ENCODE data around the gene TIMP2. TPM values are rescaled to one million over a fixed set of nuclear protein-coding genes. Genes with fewer than 3 reads are reported as not detected.

The TIMP2 gene
- total RNA-seq, 1 donor from 2014 or later: 1,096 TPM

DNA sequence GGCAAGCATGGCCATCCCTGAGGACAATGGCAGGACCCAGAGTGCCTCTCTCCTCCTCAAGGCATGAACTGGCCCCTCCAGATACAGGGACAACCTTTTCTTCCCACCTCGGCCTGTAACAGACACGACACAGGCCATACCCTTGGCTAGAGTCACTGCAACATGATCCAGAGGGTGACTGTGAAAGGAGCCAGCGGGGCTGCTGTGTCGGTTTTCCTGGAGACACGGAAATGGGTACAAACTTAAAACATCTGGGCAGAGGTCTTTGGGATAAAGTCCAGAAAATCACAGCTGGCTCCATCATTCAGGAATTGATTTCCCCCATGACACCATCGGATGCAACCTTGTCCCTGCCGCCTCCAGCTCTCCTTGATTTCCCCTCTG lies 27.5 kb downstream of the TIMP2 start:
- Mint-ChIP-seq H3K27me3 (ENCODE audit: unreplicated experiment) (no peaks in the 10 kb centered on the region), H3K9me3 (ENCODE audit: unreplicated experiment) (no peaks in the 10 kb centered on the region), H3K4me1 (ENCODE audit: unreplicated experiment) (peaks cover 59% of the 10 kb centered on the region), H3K27ac (ENCODE audit: unreplicated experiment) (peak overlapping the region; percentile 38), H3K36me3 (ENCODE audit: unreplicated experiment) (peaks cover 17% of the 10 kb centered on the region), H3K4me3 (ENCODE audit: unreplicated experiment) (no peak overlapping the region)
- DNase-seq (ENCODE audit: extremely low spot score, unreplicated experiment): no peak
- TF ChIP-seq, protein P1, sequence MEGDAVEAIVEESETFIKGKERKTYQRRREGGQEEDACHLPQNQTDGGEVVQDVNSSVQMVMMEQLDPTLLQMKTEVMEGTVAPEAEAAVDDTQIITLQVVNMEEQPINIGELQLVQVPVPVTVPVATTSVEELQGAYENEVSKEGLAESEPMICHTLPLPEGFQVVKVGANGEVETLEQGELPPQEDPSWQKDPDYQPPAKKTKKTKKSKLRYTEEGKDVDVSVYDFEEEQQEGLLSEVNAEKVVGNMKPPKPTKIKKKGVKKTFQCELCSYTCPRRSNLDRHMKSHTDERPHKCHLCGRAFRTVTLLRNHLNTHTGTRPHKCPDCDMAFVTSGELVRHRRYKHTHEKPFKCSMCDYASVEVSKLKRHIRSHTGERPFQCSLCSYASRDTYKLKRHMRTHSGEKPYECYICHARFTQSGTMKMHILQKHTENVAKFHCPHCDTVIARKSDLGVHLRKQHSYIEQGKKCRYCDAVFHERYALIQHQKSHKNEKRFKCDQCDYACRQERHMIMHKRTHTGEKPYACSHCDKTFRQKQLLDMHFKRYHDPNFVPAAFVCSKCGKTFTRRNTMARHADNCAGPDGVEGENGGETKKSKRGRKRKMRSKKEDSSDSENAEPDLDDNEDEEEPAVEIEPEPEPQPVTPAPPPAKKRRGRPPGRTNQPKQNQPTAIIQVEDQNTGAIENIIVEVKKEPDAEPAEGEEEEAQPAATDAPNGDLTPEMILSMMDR (IDR thresholded peaks at IDR 0.05): no peak

DNA sequence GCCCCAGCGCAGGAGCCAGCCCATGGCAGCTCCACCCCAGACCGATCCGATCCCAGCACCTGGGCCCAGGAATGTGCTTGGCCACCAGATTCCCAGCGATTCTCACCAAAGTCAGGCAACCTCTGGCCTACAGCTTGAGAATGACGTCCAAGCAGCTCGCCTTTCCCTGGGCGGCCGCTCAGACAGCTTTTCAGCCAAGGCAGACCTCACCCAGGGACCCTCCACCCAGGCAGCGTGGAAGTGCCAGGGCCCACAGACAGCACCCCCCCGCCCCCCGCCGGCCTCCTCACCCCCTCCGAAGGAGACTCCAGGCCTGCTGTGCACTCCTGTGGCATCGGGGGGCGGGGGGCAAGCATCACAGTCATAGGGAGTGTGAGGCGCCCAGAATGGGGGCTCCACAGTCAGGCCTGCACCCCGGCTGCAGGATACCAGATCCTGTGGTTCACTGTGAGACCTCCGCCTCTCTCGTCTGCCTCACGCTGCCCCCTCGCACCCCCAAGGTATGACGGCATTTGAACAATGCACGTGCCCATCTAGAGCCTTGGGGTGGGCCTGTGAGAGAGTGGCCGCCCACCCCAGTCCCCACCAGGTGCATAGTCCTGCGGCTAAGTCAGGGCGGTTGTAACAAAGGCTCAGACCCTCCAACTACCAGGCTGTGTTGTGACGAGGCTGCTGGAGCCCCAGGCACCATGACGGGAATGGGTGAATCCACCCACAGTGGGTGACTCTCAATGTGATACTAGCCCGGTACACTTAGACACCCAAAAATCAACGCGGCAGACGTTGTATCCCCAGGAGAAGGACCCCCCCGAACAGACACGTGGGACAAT lies 28.1 kb downstream of the TIMP2 start:
- no peak for DNase-seq (ENCODE audit: extremely low spot score, unreplicated experiment)
- TF ChIP-seq, protein P1 (IDR thresholded peaks at IDR 0.05): no peak
- peak overlapping the region; percentile 38 for H3K27ac Mint-ChIP-seq (ENCODE audit: unreplicated experiment)
- H3K36me3 Mint-ChIP-seq (ENCODE audit: unreplicated experiment): peaks cover 17% of the 10 kb centered on the region
- peaks cover 59% of the 10 kb centered on the region for H3K4me1 Mint-ChIP-seq (ENCODE audit: unreplicated experiment)
- no peaks in the 10 kb centered on the region for H3K9me3 Mint-ChIP-seq (ENCODE audit: unreplicated experiment)
- H3K27me3 Mint-ChIP-seq (ENCODE audit: unreplicated experiment): no peaks in the 10 kb centered on the region
- H3K4me3 Mint-ChIP-seq (ENCODE audit: unreplicated experiment): no peak overlapping the region

DNA sequence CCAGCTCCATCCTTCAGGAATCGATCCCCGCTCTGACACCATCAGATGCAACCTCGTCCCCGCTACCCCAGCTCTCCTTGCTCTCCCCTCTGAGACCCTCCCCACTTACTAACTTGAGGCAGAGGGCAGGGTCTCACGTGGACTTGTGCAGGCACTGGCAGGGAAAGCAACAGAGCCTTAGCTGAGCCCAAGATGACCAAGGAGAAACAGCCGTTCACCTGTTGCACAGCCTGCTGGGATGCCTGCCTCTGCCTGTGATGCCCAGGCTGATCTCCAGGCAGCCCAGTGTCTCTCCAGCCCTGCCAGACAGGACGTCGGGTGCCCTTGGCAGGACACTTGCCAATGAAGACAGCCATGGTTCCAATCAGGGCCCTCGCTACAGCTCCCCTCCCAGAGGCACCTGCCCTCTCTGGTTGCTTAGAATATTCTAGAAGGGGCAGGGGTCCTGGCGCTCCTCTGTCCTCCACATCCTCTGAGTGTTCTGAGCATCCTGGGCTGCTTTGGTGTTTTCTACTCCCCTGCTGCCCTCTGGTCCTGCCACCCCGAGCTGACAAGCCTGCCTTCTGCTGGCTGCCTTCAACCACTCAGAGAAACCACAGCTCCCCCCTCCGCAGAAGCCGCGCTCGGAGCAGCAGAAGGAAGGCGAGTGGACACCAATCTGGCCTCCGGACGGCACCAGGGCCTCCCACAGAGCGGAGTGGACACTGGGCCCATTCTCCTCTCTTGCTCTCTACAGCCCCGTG lies 28.9 kb downstream of the TIMP2 start:
- H3K9me3 Mint-ChIP-seq (ENCODE audit: unreplicated experiment): no peaks in the 10 kb centered on the region
- no peak overlapping the region for H3K4me3 Mint-ChIP-seq (ENCODE audit: unreplicated experiment)
- no peaks in the 10 kb centered on the region for H3K27me3 Mint-ChIP-seq (ENCODE audit: unreplicated experiment)
- TF ChIP-seq, protein P1 (IDR thresholded peaks at IDR 0.05): no peak
- DNase-seq (ENCODE audit: extremely low spot score, unreplicated experiment): no peak
- H3K4me1 Mint-ChIP-seq (ENCODE audit: unreplicated experiment): peaks cover 65% of the 10 kb centered on the region
- peaks cover 22% of the 10 kb centered on the region for H3K36me3 Mint-ChIP-seq (ENCODE audit: unreplicated experiment)
- H3K27ac Mint-ChIP-seq (ENCODE audit: unreplicated experiment): peak overlapping the region; percentile 60

DNA sequence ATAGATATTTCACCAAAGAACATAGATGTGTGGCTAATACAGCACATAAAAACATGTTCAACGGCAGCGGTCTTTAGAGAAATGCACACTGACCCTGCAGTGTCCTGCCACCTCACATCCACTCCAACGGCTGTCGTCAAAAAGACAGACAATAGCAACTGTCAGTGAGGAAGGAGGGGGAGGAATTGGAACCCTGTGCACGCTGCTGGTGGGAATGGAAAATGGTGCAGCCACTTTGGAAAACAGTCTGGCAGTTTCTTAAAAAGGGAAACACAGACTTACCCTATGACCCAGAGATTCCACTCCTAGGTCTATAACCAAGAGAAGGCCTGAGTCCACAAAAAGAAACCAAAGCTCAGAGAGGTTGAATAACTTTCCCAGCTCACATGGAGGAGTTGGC lies 29.9 kb downstream of the TIMP2 start:
- Mint-ChIP-seq H3K9me3 (ENCODE audit: unreplicated experiment) (no peaks in the 10 kb centered on the region), H3K36me3 (ENCODE audit: unreplicated experiment) (peaks cover 29% of the 10 kb centered on the region)
- DNase-seq (ENCODE audit: extremely low spot score, unreplicated experiment): no peak

More for the DNA sequence above, 29.9 kb downstream of the TIMP2 start:
- TF ChIP-seq, protein P1 (IDR thresholded peaks at IDR 0.05): no peak
- Mint-ChIP-seq H3K4me1 (ENCODE audit: unreplicated experiment) (peaks cover 66% of the 10 kb centered on the region), H3K27me3 (ENCODE audit: unreplicated experiment) (no peaks in the 10 kb centered on the region), H3K27ac (ENCODE audit: unreplicated experiment) (peak overlapping the region; percentile 60), H3K4me3 (ENCODE audit: unreplicated experiment) (no peak overlapping the region)
